Measurements from ENCODE around the gene SH3PXD2A. TPM values are rescaled to one million over a fixed set of nuclear protein-coding genes. Genes with fewer than 3 reads are reported as not detected.
"Not testable (repeated sequence)": the region's sequence is repeated elsewhere in the genome, so short reads cannot be mapped to it uniquely, and the experiment has no call there.

The SH3PXD2A gene
- total RNA-seq, 4 donors from 2014 or later: 55.7 to 71.8 (median 66.8) TPM

GRCh38 chr10:103637927-103638557 lies 217.3 kb downstream of the SH3PXD2A start:
- no peak overlapping the region for H3K4me3 ChIP-seq
- DNase-seq (ENCODE audit: low spot score in 2 of 2): no peak
- no peaks in the 10 kb centered on the region for H3K36me3 ChIP-seq

GRCh38 chr10:103637011-103637410 lies 218.4 kb downstream of the SH3PXD2A start:
- no peak overlapping the region for H3K4me3 ChIP-seq
- peak overlapping the region; percentile 43 for H3K27ac ChIP-seq

More at GRCh38 chr10:103637927-103638557, 217.3 kb downstream of the SH3PXD2A start:
- Histone ChIP-seq H3K9me3 (no peaks in the 10 kb centered on the region), H3K27ac (peak overlapping the region; percentile 43), H3K27me3 (no peaks in the 10 kb centered on the region), H3K4me1 (peaks cover 54% of the 10 kb centered on the region)
- WGBS: 48% methylated on average over 8 of the region's 19 CpGs
- no peak for TF ChIP-seq CTCF (IDR thresholded peaks at IDR 0.05)
- TF ChIP-seq EP300 (IDR thresholded peaks at IDR 0.05): no peak
- no peak for TF ChIP-seq POLR2A (IDR thresholded peaks at IDR 0.05)
- TF ChIP-seq POLR2AphosphoS5 (IDR thresholded peaks at IDR 0.05): no peak

GRCh38 chr10:103636492-103636891 lies 218.9 kb downstream of the SH3PXD2A start:
- H3K36me3 ChIP-seq: no peaks in the 10 kb centered on the region
- WGBS: 84% methylated on average over 5 of the region's 5 CpGs
- H3K27me3 ChIP-seq: no peaks in the 10 kb centered on the region
- no peak overlapping the region for H3K4me3 ChIP-seq
- DNase-seq (ENCODE audit: low spot score in 2 of 2): no peak
- peak overlapping the region; percentile 43 for H3K27ac ChIP-seq
- H3K9me3 ChIP-seq: no peaks in the 10 kb centered on the region
- no peak for TF ChIP-seq CTCF (IDR thresholded peaks at IDR 0.05)
- no peak for TF ChIP-seq POLR2A (IDR thresholded peaks at IDR 0.05)
- no peak for TF ChIP-seq EP300 (IDR thresholded peaks at IDR 0.05)
- no peak for TF ChIP-seq POLR2AphosphoS5 (IDR thresholded peaks at IDR 0.05)
- peaks cover 56% of the 10 kb centered on the region for H3K4me1 ChIP-seq

More at GRCh38 chr10:103637011-103637410, 218.4 kb downstream of the SH3PXD2A start:
- H3K27me3 ChIP-seq: no peaks in the 10 kb centered on the region
- no peaks in the 10 kb centered on the region for H3K36me3 ChIP-seq
- 51% methylated on average over 9 of the region's 10 CpGs for WGBS
- peaks cover 58% of the 10 kb centered on the region for H3K4me1 ChIP-seq
- H3K9me3 ChIP-seq: no peaks in the 10 kb centered on the region
- TF ChIP-seq POLR2AphosphoS5 (IDR thresholded peaks at IDR 0.05) (no peak), CTCF (IDR thresholded peaks at IDR 0.05) (no peak)
- DNase-seq (ENCODE audit: low spot score in 2 of 2): no peak

GRCh38 chr10:103635580-103635979 lies 219.8 kb downstream of the SH3PXD2A start:
- Histone ChIP-seq H3K27me3 (no peaks in the 10 kb centered on the region), H3K4me1 (peaks cover 47% of the 10 kb centered on the region), H3K9me3 (no peaks in the 10 kb centered on the region), H3K27ac (no peak overlapping the region), H3K4me3 (no peak overlapping the region), H3K36me3 (no peaks in the 10 kb centered on the region)
- WGBS: 51% methylated on average over 4 of the region's 5 CpGs
- TF ChIP-seq POLR2AphosphoS5 (IDR thresholded peaks at IDR 0.05) (no peak), POLR2A (IDR thresholded peaks at IDR 0.05) (no peak), CTCF (IDR thresholded peaks at IDR 0.05) (no peak), EP300 (IDR thresholded peaks at IDR 0.05) (no peak)
- DNase-seq (ENCODE audit: low spot score in 2 of 2): no peak

GRCh38 chr10:103633846-103634245 lies 221.5 kb downstream of the SH3PXD2A start:
- Histone ChIP-seq H3K27me3 (no peaks in the 10 kb centered on the region), H3K36me3 (no peaks in the 10 kb centered on the region), H3K4me3 (no peak overlapping the region), H3K27ac (no peak overlapping the region), H3K9me3 (no peaks in the 10 kb centered on the region), H3K4me1 (peaks cover 43% of the 10 kb centered on the region)
- no peak for DNase-seq (ENCODE audit: low spot score in 2 of 2)
- TF ChIP-seq POLR2AphosphoS5 (IDR thresholded peaks at IDR 0.05): no peak
- TF ChIP-seq CTCF (IDR thresholded peaks at IDR 0.05): no peak
- no peak for TF ChIP-seq EP300 (IDR thresholded peaks at IDR 0.05)
- no peak for TF ChIP-seq POLR2A (IDR thresholded peaks at IDR 0.05)
- 94% methylated on average over 7 of the region's 7 CpGs for WGBS

- H3K27me3 ChIP-seq; DNase-seq (ENCODE audit: low spot score in 2 of 2); H3K27ac ChIP-seq; H3K9me3 ChIP-seq; H3K4me3 ChIP-seq; H3K36me3 ChIP-seq: not testable (repeated sequence)
- 85% methylated on average over 6 of the region's 6 CpGs for WGBS
- peaks cover 33% of the 10 kb centered on the region for H3K4me1 ChIP-seq
These were observed 222.5 kb downstream of the SH3PXD2A start for GRCh38 chr10:103632871-103633270.
